ENCODE data around the gene FUCA1.

GRCh38 chr1:23905461-23906025, 37.5 kb upstream of the FUCA1 start:
- TF ChIP-seq EZH2 (IDR thresholded peaks at IDR 0.05) (no peak), ZFX (IDR thresholded peaks at IDR 0.05) (no peak), TCF7L2 (IDR thresholded peaks at IDR 0.05; ENCODE audit: borderline replicate concordance, extremely low read depth, insufficient read depth, insufficient read length) (no peak), CBX3 (IDR thresholded peaks at IDR 0.05; ENCODE audit: low read depth) (no peak), ZNF274 (IDR thresholded peaks at IDR 0.05; ENCODE audit: low read depth, low read length) (no peak), POLR2A (IDR thresholded peaks at IDR 0.05; ENCODE audit: borderline replicate concordance, extremely low read depth, insufficient read depth, insufficient read length) (no peak), RAD21 (IDR thresholded peaks at IDR 0.05; ENCODE audit: low read depth) (no peak), JUND (IDR thresholded peaks at IDR 0.05) (no peak), SIN3A (IDR thresholded peaks at IDR 0.05; ENCODE audit: low read depth) (no peak)
- TF ChIP-seq, protein P1, sequence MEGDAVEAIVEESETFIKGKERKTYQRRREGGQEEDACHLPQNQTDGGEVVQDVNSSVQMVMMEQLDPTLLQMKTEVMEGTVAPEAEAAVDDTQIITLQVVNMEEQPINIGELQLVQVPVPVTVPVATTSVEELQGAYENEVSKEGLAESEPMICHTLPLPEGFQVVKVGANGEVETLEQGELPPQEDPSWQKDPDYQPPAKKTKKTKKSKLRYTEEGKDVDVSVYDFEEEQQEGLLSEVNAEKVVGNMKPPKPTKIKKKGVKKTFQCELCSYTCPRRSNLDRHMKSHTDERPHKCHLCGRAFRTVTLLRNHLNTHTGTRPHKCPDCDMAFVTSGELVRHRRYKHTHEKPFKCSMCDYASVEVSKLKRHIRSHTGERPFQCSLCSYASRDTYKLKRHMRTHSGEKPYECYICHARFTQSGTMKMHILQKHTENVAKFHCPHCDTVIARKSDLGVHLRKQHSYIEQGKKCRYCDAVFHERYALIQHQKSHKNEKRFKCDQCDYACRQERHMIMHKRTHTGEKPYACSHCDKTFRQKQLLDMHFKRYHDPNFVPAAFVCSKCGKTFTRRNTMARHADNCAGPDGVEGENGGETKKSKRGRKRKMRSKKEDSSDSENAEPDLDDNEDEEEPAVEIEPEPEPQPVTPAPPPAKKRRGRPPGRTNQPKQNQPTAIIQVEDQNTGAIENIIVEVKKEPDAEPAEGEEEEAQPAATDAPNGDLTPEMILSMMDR (IDR thresholded peaks at IDR 0.05 in 2 of 3, conservative IDR thresholded peaks at IDR 0.05 in 1 of 3; ENCODE audit: borderline replicate concordance in 1 of 3, insufficient read depth in 1 of 3, low read depth in 2 of 3, low read length in 2 of 3), result no peak

Data from HCT116 (cell line).